ENCODE results near the gene CALN1. TPM values are rescaled to one million over a fixed set of nuclear protein-coding genes. Genes with fewer than 3 reads are reported as not detected.

CALN1 gene
- total and polyA plus RNA-seq, 2 of the 8 experiments (the other 6 are each of a cell fraction or from before 2014, with no cell fraction given): 6.4 to 15.2 TPM

- ChIA-PET CTCF (ENCODE audit: partially characterized antibody) (interaction anchor here (0.7 kb wide), 1 partner anchor 34 kb away, joined by 3 read pairs; no protein-coding TSS in a partner anchor), POLR2A (ENCODE audit: partially characterized antibody) (no interaction called here)
- H2BK12ac ChIP-seq (ENCODE audit: low read depth, low read length): no peak overlapping the region
- H3K18ac ChIP-seq (ENCODE audit: extremely low read depth, low read length): no peak overlapping the region
- no peaks in the 10 kb centered on the region for H3K79me2 ChIP-seq (ENCODE audit: control insufficient read depth in 1 of 2, insufficient read depth in 2 of 2, low read length in 2 of 2)
- H2BK5ac ChIP-seq (ENCODE audit: low read depth, low read length): no peak overlapping the region
- no peak overlapping the region for H3K4me3 ChIP-seq (ENCODE audit: extremely low read depth in 1 of 4, insufficient read depth in 2 of 4, low read depth in 3 of 4, low read length in 4 of 4)
- no peaks in the 10 kb centered on the region for H3K36me3 ChIP-seq (ENCODE audit: control insufficient read depth in 2 of 4, insufficient read depth in 4 of 4, low read length in 3 of 4)
- H2BK15ac ChIP-seq (ENCODE audit: low read length): no peak overlapping the region
- H3K23ac ChIP-seq (ENCODE audit: insufficient read length): no peak overlapping the region
- no peak overlapping the region for H2BK120ac ChIP-seq (replicated peaks; ENCODE audit: low read depth, low read length)
- FAIRE-seq (no peak), DNase-seq (ENCODE audit: low read depth in 1 of 2, low spot score in 2 of 2) (no peak)
- no peaks in the 10 kb centered on the region for H3K4me1 ChIP-seq (replicated peaks in 1 of 4; ENCODE audit: control insufficient read depth in 3 of 4, insufficient read depth in 4 of 4, low read length in 3 of 4)
- H4K8ac ChIP-seq (ENCODE audit: extremely low read depth, insufficient read depth, low read length): no peak overlapping the region
- H2AK5ac ChIP-seq (ENCODE audit: low read depth, low read length): no peak overlapping the region
- no peaks in the 10 kb centered on the region for H3K23me2 ChIP-seq (ENCODE audit: low read depth, low read length)
- H2BK20ac ChIP-seq (ENCODE audit: low read length): no peak overlapping the region
- H3K4me2 ChIP-seq (ENCODE audit: insufficient read depth in 1 of 2, low read depth in 2 of 2, low read length in 2 of 2): no peak overlapping the region
- H4K91ac ChIP-seq (replicated peaks; ENCODE audit: insufficient read length, low read length): no peak overlapping the region
- H3K14ac ChIP-seq (ENCODE audit: insufficient read length): no peak overlapping the region
- no peaks in the 10 kb centered on the region for H3K27me3 ChIP-seq (replicated peaks in 1 of 4; ENCODE audit: control insufficient read depth in 3 of 4, extremely low read depth in 1 of 4, insufficient read depth in 3 of 4, low read length in 3 of 4)
- H2AFZ ChIP-seq (ENCODE audit: low read length): no peak overlapping the region
- 87% methylated on average over 3 of the region's 3 CpGs; no CpG with 5 or more reads in 1 of the 2 experiments for WGBS, 2 experiments (ENCODE audit: extremely low coverage in 1 of 2, insufficient coverage in 1 of 2, insufficient read length in 1 of 2, insufficient replicate concordance in 2 of 2, low coverage in 1 of 2, low lambda C conversion rate in 2 of 2, missing lambda C conversion rate in 1 of 2)
- H3K9me3 ChIP-seq (ENCODE audit: insufficient read depth in 2 of 2, low read depth in 1 of 2, low read length in 1 of 2): no peaks in the 10 kb centered on the region
- no peak overlapping the region for H3K4ac ChIP-seq (replicated peaks; ENCODE audit: insufficient read length, low read depth, low read length)
- no peak overlapping the region for H3K9ac ChIP-seq (replicated peaks in 1 of 4; ENCODE audit: extremely low read depth in 1 of 4, low read depth in 3 of 4, low read length in 3 of 4)
- H4K20me1 ChIP-seq (replicated peaks in 1 of 2; ENCODE audit: control insufficient read depth in 1 of 2, insufficient read depth in 2 of 2, low read length in 2 of 2): no peaks in the 10 kb centered on the region
- H3K56ac ChIP-seq (replicated peaks; ENCODE audit: insufficient read length, low read depth, low read length): no peak overlapping the region
- H4K5ac ChIP-seq (ENCODE audit: insufficient read length, low read depth, low read length): no peak overlapping the region
- H3K27ac ChIP-seq (ENCODE audit: low read depth, low read length): no peak overlapping the region
- H3K79me1 ChIP-seq (ENCODE audit: low read depth, low read length): no peaks in the 10 kb centered on the region
- no peak for TF ChIP-seq ATF2 (IDR thresholded peaks at IDR 0.05; ENCODE audit: low read length)
- no peak for TF ChIP-seq CREB1 (IDR thresholded peaks at IDR 0.05)
- no peak for TF ChIP-seq POU5F1 (IDR thresholded peaks at IDR 0.05; ENCODE audit: low read depth, low read length)
- no peak for TF ChIP-seq CBX8 (IDR thresholded peaks at IDR 0.05; ENCODE audit: borderline replicate concordance, low read depth, low read length)
- no peak for TF ChIP-seq NRF1 (IDR thresholded peaks at IDR 0.05; ENCODE audit: low read depth, low read length)
- no peak for TF ChIP-seq KDM4A (IDR thresholded peaks at IDR 0.05; ENCODE audit: low read depth, low read length, severe bottlenecking)
- TF ChIP-seq BACH1 (IDR thresholded peaks at IDR 0.05; ENCODE audit: low read length): no peak
Observed at GRCh38 chr7:72025381-72025960, 386.7 kb downstream of the CALN1 start.

Measured in H1 (cell line).